ENCODE data around the gene GLI3. TPM values are rescaled to one million over a fixed set of nuclear protein-coding genes. Genes with fewer than 3 reads are reported as not detected.

GLI3 gene
- total and polyA plus RNA-seq, 12 donors: 0.51 to 9.1 (median 5.3) TPM

- Histone ChIP-seq H3K27ac (no peak overlapping the region), H3K4me3 (no peak overlapping the region), H3K27me3 (no peaks in the 10 kb centered on the region), H3K36me3 (no peaks in the 10 kb centered on the region), H3K4me1 (peaks cover 0 to 8% (median 0%) of the 10 kb centered on the region in 9 donors), H3K9me3 (no peaks in the 10 kb centered on the region)
- no peak for DNase-seq
- peak in 3 of 8 donors; percentile 18 to 30 (median 21) for ATAC-seq
- intact Hi-C loops (cut with DNase I): no loop called here
- 79 to 82% methylated on average over 9 of the region's 9 CpGs for WGBS, 2 donors
- no peak for TF ChIP-seq CTCF (IDR thresholded peaks at IDR 0.05)
Measured at GRCh38 chr7:42077271-42078135, 159.5 kb downstream of the GLI3 start.

GRCh38 chr7:42076870-42077269 is 160.1 kb downstream of the GLI3 start:
- H3K4me1 ChIP-seq: peaks cover 0 to 9% (median 0%) of the 10 kb centered on the region in 9 donors
- DNase-seq: no peak
- H3K27ac ChIP-seq: no peak overlapping the region
- no peak overlapping the region for H3K4me3 ChIP-seq
- WGBS, 2 donors: 88 to 90% methylated on average over 2 of the region's 2 CpGs
- no peaks in the 10 kb centered on the region for H3K27me3 ChIP-seq
- no peak for TF ChIP-seq CTCF (IDR thresholded peaks at IDR 0.05)
- H3K9me3 ChIP-seq: no peaks in the 10 kb centered on the region
- intact Hi-C loops (cut with DNase I): no loop called here
- ATAC-seq: no peak
- H3K36me3 ChIP-seq: no peaks in the 10 kb centered on the region

- H3K27ac ChIP-seq: no peak overlapping the region
- DNase-seq: no peak
- no peaks in the 10 kb centered on the region for H3K36me3 ChIP-seq
- H3K27me3 ChIP-seq: no peaks in the 10 kb centered on the region
- peaks cover 0 to 18% (median 4%) of the 10 kb centered on the region in 9 donors for H3K4me1 ChIP-seq
- no peak overlapping the region for H3K4me3 ChIP-seq
- intact Hi-C loops (cut with DNase I): no loop called here
- H3K9me3 ChIP-seq: no peaks in the 10 kb centered on the region
- no peak for TF ChIP-seq CTCF (IDR thresholded peaks at IDR 0.05)
- no peak for ATAC-seq
Measured at GRCh38 chr7:42075418-42075817, 161.6 kb downstream of the GLI3 start.

- WGBS, 2 donors: 85 to 93% methylated on average over 4 of the region's 4 CpGs
- ATAC-seq: no peak
- peaks cover 0 to 18% (median 4%) of the 10 kb centered on the region in 9 donors for H3K4me1 ChIP-seq
- H3K27me3 ChIP-seq: no peaks in the 10 kb centered on the region
- intact Hi-C loops (cut with DNase I): no loop called here
- H3K9me3 ChIP-seq: no peaks in the 10 kb centered on the region
- DNase-seq: no peak
- no peaks in the 10 kb centered on the region for H3K36me3 ChIP-seq
- no peak for TF ChIP-seq CTCF (IDR thresholded peaks at IDR 0.05)
- no peak overlapping the region for H3K4me3 ChIP-seq
- no peak overlapping the region for H3K27ac ChIP-seq
Measured at GRCh38 chr7:42074076-42074475, 162.9 kb downstream of the GLI3 start.
